GM12892 (cell line): ENCODE measurements around the gene ALDOA.

Source experiments
- POLR2A ChIP-seq: IDR thresholded peaks from 2 replicates; pipeline ENCODE4 v1.6.1; 2011; ENCODE audit warnings: low read depth, low read length, control low read depth
- POLR2AphosphoS5 ChIP-seq: IDR thresholded peaks from 2 replicates; pipeline ENCODE4 v1.6.1; 2011; ENCODE audit warnings: low read depth, low read length, control low read depth
- TAF1 ChIP-seq: IDR thresholded peaks from 2 replicates; pipeline ENCODE4 v1.6.1; 2011; ENCODE audit warnings: low read depth, mild to moderate bottlenecking, control low read depth, low read length, borderline replicate concordance

DNA sequence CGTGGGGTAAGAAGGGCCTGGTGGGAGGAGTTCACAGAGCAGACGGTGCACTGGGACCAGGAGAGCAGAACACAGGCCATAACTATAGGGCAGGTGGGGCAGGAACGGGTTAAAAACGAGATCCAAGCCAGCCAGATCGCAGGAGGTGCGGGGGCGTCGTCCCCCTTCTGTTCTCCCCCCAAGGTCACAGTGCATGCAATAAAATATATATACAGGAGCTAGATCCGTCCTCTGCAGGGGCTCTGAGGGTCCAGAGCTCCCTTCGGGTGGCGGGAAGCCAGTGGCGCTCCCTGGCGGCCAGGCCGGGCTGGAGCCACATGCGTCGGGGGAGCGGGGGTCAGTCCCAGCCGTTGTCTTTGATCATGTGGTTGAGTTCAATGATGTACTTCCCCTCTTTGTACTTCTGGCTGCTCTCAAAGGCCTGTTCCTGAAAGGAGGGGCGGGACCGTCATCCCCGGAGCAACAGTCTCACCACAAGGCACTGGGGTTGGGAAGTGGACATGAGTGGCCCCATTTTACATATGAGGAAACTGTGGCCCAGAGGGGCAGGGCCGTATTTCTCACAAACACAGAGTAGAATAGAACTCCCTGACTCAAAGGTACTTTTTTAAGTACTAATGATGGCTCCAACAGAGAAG, 26.9 kb downstream of the ALDOA start:
- TF ChIP-seq POLR2AphosphoS5 = peak; percentile 36; the same call in 1 of the 2 replicates
- 0 out of 2 replicates have a peak, but pooled peaks have one; percentile 27 for TF ChIP-seq POLR2A
- TF ChIP-seq TAF1 = no peak
